ENCODE data around the gene ACO2.
"Not testable (repeated sequence)": the region's sequence is repeated elsewhere in the genome, so short reads cannot be mapped to it uniquely, and the experiment has no call there.

ACO2 gene

DNA sequence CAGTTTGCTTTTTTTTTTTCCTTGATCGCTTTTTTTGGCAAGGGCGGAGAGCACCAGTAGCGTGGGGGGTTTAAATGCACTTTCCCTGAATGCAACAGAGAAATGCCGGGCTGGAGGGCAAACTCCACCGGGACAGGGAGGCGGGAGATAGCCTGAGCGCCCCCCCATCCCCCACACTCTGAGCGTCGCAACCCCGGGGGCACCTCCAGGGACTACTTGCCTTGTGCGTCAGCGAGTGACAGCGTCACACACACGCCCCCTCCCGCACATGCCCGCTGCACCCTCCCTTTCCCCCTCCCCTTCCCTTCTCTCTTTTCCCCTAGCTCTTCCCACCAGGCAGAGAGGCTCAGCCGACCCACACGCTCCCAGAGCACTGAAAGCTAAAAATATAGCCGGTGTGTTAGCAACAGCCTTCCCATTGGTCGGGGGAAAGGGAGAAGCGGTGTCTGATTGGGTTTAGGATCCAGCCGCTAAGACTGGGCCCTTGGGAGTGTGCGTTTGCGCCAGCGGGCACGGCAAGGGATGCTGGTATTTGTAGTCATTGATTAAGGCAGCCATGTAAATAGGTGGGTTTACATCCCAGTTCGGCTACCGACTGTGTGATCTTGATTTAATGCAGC is 20.6 kb upstream of the ACO2 start:
- DNase-seq (ENCODE audit: low spot score): peak; percentile 89

DNA sequence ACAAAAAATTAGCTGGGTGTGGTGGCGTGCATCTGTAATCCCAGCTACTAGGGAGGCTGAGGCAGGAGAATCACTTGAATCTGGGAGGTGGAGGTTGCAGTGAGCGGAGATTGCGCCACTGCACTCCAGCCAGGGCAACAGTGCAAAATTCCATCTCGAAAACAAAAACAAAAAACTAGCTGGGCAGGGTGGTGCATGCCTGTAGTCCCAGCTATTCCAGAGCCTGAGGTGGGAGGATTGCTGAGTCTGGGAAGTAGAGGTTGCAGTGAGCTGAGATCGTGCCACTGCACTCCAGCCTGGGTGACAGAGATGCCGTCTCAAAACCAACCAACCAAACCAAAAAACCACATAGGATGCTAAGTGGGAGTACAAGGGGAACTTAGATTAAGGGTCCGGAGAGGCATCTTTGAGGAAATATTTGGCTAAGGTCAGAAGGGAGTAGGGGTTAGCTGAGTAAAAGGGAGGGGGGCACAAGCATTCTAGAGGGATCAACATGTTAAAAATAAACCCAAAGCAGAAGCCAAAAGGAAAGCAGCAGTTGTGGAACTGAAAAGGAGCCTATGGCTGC is 10.7 kb upstream of the ACO2 start:
- no peak for DNase-seq (ENCODE audit: low spot score)

DNA sequence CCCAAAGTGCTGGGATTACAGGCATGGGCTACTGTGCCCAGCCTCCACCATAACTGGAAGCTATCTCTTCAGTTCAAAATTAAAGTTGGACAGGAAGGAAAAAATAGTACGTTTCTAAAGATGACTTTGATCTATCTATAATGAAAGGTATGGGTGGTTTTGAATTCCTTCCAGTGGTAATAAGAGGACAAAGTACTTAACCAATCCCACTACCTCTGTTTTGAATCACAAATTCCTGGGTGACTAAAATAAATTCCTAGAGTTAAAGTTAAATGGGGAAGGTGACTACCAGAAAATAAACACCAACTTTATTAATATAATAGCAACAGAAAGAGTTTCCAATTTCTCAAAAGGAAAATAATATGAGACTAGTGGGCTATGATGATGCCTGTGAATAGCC is 9.5 kb upstream of the ACO2 start:
- no peak for DNase-seq (ENCODE audit: low spot score)

DNA sequence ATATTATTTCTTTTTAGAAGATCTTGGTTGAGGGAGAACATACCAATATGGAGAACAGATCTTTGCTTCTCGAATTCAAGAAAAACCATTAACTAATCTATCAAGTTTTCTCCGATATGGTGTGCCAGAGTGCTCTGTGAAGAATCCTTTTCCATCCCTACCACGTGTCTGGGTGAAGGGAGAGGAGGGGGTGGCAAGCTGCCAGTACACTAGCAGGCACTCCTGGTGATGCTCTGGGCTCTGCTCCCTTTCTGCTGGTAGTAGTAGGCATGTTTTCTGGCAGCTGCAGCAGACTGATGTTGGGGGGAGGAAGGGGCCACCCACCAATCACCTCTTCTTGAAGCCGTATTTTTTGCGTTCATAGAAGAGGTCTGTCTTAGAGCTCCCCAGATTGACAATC is 8.8 kb upstream of the ACO2 start:
- DNase-seq (ENCODE audit: low spot score): not testable (repeated sequence)

DNA sequence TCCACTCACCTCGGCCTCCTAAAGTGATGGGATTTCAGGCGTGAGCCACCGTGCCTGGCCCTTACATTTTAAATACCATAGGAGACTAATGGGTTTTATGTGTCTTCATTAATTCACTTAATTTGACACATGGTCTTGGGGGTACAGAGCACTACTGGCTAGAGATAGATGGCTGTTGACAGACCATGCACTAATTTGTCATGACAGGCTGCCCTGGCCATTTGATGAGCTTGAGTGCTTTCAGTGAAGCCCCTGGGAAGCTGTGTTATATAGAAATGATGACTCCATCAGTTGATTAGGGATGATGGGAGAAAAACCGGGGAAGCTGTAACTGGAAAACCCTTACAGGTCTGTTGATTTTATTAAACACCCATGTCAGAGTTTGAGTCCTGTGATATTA is 7.0 kb upstream of the ACO2 start:
- DNase-seq (ENCODE audit: low spot score): no peak

DNA sequence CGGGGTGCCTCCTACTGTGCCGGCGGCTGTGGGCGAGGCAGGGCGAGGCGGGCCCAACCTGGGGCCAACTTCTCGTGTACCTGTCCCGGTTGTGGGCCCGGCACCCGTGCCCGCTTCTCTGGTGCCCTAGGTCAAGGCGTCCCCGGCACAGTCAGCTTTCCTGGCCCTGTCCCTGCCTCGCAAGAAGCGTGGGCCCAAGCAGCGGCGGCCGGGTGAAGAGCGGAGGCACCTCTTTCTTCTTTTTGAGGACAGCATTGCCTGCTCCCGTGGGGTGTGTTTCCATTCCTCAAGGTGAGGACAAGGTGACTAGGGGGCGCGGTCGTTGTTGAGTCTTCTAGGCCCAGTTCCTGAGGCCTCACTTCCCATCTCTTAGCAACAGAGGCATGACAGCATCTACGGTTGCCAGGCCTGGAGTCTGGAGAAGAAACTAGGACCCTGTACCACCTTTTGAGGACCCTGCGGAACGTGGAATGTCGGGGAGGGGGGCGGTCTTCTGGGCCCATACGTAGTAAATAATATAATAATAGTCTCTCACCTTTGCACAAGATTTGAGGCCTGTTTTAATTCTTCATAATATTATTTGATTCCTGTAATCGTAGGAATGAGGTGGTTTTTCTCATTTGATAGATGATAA is 418 bp downstream of the ACO2 start:
- DNase-seq (ENCODE audit: low spot score): no peak

DNA sequence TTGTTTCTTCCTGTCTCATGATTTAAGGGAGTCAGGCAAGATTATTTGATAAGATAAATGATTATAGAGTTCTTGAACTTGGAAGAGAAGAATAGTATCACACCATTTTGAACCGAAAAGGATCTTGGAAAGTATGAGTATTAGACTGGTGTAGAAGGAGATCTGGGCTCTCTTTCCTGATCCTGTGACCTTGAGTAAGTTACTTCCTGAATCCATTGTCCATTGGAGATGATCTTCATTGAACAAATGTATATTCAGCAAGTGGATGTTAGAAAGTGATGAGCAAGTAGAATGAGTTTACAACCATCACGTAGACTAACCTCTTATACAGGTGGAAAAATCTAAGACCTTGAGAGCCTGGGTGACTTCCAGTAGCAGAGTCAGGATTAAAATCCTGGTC is 2.0 kb downstream of the ACO2 start:
- no peak for DNase-seq (ENCODE audit: low spot score)

DNA sequence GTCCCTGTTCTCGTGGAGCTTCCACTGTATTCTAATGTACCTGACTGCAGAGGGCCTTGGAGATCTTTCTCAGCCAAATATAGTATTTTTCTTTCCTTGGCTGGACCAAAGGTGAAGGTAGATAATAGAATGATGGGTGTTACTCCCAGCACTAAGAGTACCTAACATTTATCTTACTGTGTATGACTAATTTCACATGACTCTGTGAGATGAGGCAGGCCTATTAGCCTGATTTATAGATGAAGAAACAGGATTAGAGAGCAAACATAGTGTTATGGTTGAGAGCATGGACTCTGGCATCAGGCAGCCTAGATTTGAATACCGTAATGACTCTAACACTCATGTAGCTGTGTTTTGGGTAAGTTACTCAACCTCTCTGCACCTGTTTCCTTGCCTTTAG is 2.7 kb downstream of the ACO2 start:
- DNase-seq (ENCODE audit: low spot score): no peak

DNA sequence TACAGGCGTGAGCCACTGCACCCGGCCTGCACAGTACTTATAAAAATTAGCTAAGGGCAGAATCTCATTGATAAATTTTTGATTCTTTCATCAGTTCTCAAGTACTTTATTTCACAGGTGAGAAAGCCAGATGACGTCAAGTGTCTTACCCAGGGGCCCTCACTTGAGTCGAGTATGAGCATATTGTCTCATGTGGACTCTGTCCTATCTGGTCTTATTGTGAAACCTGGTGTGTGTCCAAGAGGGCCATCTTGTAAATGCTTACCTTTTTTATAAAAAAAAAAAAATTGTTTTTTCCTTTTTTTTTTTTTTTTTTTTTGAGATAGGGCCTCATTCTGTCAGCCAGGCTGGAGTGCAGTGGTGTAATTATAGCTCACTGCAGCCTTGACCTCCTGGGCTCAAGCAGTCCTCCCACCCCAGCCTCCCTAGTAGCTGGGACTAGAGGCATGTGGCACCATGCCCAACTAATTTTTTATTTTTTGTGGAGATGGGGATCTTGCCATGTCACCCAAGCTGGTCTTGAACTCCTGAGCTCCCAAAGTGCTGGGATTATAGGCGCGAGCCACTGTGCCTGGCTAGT is 6.0 kb downstream of the ACO2 start:
- no peak for DNase-seq (ENCODE audit: low spot score)

DNA sequence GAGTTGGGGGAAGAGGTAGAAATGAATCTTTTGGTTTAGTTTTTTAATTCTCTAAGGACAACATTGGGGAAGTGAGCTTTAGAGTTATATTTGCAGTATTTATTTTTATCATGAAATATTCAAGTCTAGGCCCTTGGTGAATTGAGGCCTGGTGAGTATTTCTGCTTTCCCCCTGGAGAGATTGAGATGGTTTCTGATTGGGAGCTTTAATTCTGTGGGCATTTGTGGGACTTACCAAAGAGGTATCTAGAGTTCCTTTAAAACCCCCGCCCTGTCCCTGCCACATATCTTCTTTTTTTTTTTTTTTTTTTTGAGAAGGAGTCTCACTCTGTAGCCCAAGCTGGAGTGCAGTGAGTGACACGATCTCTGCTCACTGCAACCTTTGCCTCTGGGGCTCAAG is 9.6 kb downstream of the ACO2 start:
- DNase-seq (ENCODE audit: low spot score): no peak

DNA sequence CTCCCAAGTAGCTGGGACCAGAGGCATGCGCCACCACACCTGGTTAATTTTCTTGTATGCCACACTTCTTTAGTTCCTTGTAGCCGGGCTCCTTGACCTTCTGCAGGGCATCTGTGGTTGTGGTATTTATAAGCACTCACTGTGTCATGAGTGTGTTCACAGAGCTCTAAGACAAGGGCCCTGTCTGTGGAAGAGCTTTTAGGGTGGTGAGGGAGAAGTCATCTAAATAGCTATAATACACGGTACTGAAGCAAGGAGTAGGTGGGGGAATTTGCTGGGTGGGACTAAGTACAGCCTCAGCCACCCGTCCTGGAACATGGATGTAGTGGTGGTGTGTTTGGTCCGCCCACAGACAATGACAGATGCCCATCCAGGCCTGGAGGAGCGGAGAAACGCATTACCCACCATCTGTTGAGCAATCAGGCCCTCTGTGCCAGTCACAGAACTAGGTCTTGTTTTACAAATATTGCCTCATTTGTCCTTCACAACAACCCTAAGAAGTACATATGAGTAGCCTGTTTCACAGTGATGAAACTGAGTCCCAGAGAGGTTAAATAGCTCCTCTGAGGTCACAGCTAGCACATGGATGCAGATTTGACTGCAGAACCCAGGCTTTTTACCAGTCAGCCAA is 10.1 kb downstream of the ACO2 start:
- DNase-seq (ENCODE audit: low spot score): no peak

DNA sequence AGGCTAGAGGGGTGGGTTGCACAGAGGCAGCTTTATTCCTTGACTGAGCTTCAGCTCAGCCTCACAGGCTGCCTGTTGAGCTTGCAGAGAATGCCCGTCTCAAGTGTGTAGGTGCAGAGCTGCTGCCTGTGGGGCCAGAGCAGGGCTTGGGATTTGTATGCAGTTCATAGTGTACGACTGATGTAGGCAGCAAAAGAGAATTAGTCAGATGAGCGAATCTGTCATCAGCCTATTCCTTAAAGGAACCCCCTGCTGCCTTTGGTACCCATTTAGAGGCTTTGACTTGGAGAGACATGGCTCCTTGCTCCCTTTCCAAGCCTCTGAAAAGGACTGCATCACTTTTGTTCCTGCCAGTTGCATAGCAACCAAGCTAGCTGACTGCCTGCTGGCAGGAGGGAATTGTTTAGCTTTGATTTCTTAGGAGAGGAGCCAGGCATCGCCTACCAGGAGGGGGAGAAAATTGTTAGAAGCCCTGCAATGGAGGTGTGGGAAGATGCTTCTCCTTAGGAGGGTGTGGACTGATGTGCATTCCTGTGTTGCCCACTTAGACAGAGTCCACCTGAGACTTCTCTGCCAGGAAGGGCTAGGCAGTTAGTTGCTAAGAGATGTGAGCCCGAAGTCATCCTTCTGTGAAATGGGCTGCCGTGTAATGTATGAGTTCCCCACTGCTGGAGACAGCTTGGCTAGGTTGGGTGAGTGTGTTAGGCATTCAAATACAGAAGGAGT is 10.9 kb downstream of the ACO2 start:
- DNase-seq (ENCODE audit: low spot score): no peak

DNA sequence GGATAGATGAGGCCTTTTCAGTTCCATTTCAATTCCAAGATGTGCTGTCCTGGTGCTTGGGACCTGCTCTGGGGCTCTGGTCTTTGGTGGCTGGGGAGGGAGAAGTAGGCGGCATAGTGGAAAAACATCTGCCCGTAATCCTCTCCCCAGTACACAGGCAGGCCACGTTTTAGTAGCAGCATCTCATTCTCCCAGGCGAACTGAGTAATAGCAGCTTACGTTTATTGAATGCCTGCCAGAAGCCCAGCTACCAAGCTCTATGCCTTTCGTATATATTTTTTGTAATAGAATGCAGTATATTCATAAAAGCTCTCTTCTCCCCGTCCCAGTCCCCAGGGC is 11.4 kb downstream of the ACO2 start:
- no peak for DNase-seq (ENCODE audit: low spot score)

DNA sequence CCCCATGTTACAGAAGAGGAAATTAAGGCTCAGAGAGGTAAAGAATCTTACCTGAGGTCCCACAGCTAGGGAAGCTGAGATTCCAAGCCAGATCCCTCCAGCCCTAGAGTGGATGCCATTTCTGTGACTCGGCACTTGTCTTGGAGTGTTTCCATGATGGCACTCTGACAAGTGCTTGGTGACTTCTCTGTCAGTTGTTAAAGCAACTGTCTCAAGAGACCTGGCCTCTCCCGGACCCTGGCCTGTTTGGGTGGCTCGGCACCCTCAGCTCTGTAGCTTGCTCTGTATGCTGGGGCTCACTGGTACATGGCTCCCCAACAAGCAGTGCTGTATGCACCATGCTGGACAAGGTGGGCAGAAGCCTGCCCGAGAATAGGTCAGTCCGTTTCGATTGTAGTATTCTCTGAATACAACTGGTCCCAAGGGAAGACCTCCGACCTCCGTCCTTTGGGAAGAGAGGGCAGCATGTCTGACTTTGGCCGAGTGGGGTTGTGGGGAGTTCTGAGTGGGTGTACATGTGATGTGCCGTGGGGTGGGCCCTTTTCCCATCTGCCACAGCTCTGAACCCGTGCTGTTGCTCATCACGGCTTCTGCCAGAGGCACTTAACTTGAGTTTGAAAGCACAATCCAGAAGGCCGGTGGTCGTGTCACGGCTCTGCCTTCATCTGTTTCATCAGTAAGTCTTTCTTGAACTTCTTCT is 12.4 kb downstream of the ACO2 start:
- DNase-seq (ENCODE audit: low spot score): no peak

DNA sequence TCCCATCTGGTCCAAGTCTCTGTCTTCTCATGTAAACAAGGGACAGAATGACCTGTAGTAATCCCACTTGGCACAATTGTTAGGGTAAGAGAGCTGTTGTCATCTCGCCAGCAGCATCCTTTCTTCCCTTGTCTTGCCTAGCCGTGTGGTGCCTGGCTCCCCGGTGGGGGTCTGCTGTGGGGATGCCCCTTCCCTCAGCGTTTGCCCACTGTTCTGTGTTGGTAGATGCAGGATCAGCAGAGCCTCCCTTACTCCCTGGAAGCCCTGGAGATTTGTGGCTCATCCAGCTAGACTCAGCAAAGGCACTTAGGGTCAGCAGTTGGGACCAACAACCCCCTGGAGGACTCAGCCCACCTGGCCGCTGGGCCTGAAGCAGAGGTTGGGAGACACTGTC is 13.0 kb downstream of the ACO2 start:
- DNase-seq (ENCODE audit: low spot score): no peak

DNA sequence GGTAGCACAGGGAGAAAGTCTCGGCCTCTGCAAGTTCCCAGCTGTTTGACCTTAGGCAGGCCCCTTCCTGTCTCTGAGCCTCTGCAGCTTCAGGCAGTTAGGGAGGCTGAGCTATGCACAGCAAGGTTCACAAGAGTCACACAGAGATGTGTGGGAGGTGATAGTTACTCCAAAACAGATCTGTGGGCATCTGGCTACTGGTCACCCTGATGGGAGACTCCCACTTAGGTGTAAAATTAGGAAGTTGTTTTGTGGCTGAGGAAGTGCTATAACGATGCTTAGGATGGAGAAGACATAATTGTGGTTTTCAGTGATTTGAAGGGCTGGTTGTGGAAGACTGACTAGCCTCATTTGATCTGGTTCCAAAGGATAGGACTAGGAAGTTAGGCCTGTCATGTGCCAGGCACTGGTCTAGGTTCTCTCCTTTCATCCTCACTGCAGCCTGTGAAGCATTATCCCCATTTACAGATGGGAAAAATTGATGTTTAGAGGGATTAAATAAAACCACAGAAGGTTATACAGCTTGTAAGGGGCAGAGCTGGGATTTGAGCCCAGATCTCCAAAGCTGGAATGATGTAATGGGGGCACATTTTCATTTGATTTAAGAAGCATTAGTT is 13.5 kb downstream of the ACO2 start:
- no peak for DNase-seq (ENCODE audit: low spot score)

DNA sequence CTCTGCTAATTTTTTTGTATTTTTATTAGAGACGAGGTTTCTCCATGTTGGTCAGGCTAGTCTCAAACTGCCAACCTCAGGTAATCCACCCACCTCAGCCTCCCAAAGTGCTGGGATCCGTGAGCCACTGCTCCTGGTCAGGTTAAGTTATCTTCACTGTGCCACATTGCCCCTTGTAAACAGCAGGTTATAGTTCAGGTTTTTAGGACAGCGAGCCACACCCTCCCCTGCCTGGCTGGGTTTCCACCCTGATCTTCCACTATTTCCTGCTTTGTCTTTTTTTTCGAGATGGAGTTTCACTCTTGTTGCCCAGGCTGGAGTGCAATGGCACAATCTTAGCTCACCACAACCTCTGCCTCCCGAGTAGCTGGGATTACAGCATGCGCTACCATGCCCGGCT is 16.1 kb downstream of the ACO2 start:
- DNase-seq (ENCODE audit: low spot score): no peak

DNA sequence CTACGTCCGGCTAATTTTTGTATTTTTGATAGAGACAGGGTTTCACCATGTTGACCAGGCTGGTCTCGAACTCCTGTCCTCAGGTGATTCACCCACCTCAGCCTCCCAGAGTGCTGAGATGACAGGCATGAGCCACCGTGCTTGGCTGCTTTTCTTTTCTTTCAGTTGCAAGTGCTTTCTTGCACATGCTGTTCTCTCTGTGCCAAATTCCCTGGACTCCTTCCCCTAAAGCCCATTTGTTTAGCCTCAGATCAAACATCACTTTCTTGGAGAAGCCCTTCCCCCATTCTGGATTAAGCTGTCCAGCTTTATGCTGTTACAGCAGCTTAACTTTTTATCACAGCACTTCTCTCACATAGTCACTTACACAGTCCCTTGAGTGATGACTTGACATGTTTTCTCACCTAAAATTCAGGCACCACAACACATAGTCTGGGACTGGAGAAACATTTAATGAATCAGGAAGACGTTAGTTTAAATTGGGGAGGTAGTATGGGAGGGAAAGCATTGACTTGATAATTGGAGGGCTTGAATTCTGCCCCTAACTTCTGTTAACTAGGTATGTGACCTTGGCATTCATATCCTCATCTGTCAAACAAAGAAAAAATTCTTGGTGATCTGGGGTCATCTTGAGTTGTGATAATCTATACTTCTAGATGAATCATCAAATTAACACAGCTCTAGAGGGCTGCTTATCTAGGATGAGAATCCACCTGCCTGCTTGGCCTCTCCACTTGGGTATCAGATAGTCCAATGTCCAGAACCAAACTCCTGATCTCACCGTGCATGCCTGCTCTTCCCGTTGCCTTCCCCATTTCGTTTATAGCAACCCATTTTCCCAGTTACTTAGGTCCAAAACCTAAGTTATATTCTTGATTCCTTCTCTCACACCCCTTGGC is 18.4 kb downstream of the ACO2 start:
- DNase-seq (ENCODE audit: low spot score): no peak

DNA sequence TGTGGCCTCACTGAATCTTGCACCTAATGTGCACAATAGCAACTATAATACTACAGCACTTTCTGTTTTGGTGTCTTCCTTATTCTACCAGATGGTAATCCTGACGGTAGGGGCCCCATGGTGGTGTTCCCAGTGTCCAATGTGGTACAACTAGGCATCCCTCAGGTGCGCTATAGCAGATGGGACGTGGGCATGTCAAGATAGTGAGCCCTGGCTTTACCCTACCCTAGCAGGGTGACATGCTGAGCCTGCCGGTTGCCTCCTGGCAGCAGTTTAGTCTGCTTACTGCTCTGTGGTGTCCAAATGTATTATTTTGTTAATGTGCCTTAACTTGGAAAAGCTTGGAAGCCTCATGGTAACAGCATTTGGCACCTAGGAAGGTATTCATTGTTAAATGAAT is 19.2 kb downstream of the ACO2 start:
- DNase-seq (ENCODE audit: low spot score): no peak

DNA sequence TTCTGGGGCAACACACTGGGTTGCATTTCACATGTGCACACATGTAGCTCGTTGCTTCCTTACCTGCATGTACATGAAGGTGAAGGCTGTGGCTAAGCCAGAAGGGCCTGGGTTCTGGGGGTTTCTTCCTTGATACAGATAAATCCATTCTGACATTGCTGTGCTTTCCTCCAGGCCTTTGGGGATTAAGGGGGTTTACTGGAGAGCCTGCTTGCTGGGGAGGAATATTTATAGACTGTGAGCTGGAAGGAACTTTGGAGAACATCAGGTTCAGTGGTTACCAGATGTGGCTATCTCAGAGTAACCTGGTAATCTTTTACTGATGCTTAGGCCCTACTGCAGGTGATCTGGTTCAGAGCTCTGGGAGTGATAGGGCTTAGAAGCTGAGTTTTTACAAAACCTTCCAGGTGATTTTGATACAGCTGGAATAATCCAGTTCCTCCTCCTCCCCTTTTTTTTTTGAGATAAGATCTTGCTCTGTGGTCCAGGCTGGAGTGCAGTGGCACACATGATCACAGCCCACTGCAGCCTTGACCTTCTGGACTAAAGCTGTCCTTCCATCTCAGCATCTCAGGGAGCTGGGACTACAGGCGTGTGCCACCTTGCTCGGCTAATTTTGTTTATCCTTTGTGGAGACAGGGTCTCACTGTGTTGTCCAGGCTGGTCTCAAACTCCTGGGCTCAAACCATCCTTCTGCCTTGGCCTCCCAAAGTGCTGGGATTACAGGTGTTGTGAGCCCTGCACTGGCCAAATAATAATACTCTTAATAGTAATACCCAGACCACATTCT is 19.9 kb downstream of the ACO2 start:
- DNase-seq (ENCODE audit: low spot score): no peak

All from hematopoietic multipotent progenitor cell treated with erythropoietin and hydrocortisone succinate and interleukin-3 and kit ligand, for 17 days (in vitro differentiated cells).